Measurements from ENCODE around the gene TMEM126A.

Gene TMEM126A

GRCh38 chr11:85698195-85698594, 50.4 kb downstream of the TMEM126A start:
- DNase-seq, result no peak

GRCh38 chr11:85699957-85700741, 52.4 kb downstream of the TMEM126A start:
- DNase-seq, result peak; percentile 35

- no peak for DNase-seq
Measured at GRCh38 chr11:85704967-85705366, 57.2 kb downstream of the TMEM126A start.

GRCh38 chr11:85705800-85706199, 58.0 kb downstream of the TMEM126A start:
- DNase-seq, result no peak

Data from activated CD4-positive, alpha-beta T cell treated with anti-CD3 and anti-CD28 coated beads, Interleukin-10, Interleukin-2, amounts not matched to agents 100 ng/mL and 50 ng/mL, durations not matched to agents 16 hours and 8 hours (primary cell).